ENCODE results near the gene RMRP.
"Not testable (repeated sequence)": the region's sequence is repeated elsewhere in the genome, so short reads cannot be mapped to it uniquely, and the experiment has no call there.

The RMRP gene

DNA sequence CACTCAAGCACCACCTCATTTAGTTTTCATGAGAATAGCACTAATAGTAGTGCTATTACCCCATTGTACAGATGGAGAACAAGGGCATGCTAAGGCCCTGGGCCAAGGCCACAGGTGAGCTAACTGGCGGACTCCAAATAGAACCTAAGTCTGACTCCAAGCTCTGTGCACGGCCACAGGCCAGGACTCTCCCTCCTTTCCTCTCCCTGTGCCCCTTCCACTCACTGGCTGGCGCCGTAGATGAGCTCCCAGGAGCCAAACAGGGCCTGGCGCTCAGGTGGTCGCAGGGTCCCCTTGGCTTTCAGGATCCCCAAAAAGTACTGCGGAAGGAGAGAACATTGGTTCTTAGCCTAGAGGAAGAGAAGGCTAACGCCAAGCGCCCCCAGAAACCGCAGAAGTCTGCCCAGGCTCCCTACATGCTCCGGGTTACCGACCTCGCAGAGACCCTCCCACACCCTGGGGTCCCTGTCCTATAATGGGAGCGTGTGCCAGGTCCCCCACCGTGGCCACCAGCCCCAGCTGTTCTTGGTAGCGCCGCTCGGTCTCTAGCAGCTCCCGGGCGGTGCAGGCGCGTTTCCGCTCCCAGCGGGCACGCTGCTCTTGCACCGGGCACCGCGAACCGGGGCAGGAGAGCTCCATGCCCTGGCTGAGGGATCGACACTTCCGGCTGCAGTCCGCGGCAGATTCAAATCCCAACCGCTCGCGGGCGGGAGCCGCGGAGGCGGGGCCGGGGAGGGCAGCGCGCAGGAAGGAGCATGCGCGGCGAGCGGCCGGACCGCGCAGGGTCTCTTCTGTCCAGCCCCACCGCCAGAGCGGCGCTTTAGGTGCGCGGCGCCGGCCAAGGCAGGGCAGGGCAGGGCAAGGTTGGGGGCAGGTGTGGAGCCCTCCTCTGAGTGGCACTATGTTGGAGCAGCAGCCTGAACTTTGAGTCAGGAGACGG lies 7.0 kb upstream of the RMRP start, which contains the start of gene ARHGEF39:
ARHGEF39 (minus strand) TSS at position 665 of the 940 bp plus-strand sequence; CDS start at position 639, 26 bp downstream.
- peak; percentile 65 to 71 for DNase-seq

DNA sequence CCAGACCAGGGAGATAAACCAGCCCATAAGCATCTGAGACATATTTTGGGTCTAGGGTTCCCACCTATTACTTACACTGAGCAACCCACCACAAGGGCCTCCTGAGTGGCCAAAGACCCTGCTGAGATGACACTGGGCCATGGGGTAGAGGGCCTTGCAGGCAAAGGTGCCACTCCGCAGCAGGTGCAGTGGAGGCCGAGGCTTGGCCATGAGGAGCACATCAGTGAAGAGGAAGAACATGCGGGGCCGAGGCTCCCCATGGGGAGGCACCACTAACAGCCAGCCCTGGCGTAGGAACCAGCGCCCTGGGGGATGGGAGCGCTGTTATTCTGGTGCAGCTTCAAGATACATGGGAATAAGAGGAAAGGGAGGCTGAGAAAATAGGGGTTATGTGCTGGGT lies 4.6 kb upstream of the RMRP start:
- no peak for DNase-seq

GRCh38 chr9:35661756-35662350 lies 4.0 kb upstream of the RMRP start:
- no peak for DNase-seq

- no peak for DNase-seq
Observed at GRCh38 chr9:35660966-35661415, 3.2 kb upstream of the RMRP start.

GRCh38 chr9:35659340-35659739 lies 1.5 kb upstream of the RMRP start:
- DNase-seq, result no peak

GRCh38 chr9:35658968-35659220 lies 1.1 kb upstream of the RMRP start:
- DNase-seq, result no peak

DNA sequence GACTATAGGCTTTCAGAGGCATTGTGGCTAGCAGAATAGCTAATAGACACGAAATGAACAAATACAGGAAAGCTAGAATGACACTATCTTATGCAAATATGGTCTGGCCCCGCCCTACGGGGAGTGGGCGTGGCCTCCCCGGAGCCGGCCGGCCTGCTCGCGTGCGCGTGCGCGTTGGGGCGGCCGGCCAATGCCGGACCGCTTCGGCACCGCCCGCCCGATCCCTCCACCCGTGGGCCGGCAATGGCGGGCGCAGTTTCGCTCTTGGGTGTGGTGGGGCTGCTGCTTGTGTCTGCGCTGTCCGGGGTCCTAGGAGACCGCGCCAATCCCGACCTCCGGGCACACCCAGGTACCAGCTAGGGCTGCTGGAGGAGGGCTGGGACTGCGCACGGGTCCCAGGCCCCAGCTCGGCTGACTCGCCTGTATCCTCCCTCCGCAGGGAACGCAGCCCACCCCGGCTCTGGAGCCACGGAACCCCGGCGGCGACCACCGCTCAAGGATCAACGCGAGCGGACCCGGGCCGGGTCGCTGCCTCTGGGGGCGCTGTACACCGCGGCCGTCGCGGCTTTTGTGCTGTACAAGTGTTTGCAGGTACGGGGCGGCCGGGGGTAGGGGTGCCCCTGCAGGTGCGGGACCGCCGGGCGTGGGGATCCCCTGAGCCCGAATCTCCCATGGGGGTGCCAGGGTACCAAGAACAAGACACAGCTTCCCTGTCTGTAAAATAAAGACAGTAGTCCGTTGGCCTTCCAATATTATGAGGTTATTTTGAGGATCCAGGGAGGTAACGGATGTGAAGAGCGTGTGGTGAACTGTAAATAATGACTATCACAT lies 533 bp upstream of the RMRP start, which contains the start of gene CCDC107:
CCDC107 (plus strand) TSS at position 156 of the 831 bp plus-strand sequence; CDS start at position 244, 88 bp downstream.
- peak; percentile 75 to 80 for DNase-seq

- no peak for DNase-seq
Observed at GRCh38 chr9:35656831-35657545, 831 bp downstream of the RMRP start.

DNA sequence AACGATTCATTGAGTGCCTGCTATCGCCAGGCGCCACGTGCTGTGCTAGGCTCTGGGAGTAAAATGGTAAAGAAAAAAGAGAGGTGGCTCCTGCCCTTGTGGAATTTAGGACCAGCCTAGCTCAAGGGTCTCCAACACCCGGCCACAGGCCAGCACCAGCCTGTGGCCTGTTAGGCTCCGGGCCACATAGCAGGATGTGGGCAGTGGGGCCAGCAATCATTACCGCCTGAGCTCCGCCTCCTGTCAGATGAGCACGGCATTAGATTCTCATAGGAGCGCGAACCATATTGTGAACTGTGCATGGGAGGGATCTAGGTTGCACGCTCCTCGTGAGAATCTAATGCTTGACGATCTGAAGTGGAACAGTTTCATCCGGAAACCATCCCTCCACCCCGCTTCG lies 1.5 kb downstream of the RMRP start:
- DNase-seq, result no peak

- DNase-seq, result no peak
Observed at GRCh38 chr9:35653611-35654010, 4.2 kb downstream of the RMRP start.

DNA sequence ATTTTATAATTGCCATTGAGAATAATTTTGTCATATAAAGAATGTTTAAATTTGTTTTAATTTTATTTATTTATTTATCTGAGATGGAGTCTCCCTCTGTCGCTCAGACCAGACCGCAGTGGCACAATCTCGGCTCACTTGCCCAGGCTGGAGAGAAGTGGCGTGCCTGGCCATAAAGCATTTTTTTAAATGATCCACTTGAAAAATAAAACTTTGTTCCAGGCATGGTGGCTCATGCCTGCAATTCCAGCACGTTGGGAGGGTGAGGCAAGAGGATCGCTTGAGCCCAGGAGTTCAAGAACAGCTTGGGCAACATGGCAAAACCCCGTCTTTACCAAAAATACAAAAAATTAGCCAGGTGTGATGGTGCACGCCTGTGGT lies 5.0 kb downstream of the RMRP start:
- DNase-seq, result no peak

DNA sequence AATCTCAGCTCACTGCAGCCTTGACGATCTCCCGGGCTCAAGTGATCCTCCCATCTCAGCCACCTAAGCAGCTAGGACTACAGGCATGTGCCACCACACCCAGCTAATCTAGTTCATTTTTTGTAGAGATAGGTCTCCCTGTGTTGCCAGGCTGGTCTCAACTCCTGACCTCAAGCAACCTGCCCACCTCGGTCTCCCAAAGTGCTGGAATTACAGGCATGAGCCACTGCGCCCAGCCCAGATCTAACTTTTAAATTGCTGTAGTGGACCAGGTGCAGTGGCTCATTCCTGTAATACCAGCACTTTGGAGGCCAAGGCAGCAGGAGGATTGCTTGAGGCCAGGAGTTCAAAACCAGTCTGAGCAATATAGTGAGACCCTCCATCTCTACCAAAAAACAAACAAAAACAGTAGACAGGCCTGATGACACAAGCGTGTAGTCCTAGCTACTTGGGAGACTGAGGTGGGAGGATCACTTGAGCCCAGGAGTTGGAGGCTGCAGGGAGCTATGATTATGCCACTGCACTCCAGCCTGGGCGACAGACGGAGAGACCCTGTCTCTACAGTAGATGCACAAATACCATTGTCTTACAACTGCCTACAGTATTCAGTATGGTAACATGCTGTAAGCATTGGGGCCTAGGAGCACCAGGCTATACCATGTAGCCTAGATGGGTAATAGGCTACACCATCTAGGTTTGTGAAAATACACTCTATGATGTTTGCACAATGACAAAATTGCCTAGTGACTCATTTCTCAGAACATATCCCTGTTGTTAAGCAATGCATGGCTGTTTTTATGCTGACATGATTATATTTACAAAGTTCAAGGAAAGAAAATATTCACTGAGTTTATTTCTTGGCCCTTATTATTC lies 5.6 kb downstream of the RMRP start:
- no peak for DNase-seq

- peak in 1 of 2 donors; percentile 28 for DNase-seq
Observed at GRCh38 chr9:35650341-35651158, 7.3 kb downstream of the RMRP start, which contains the start of gene SIT1. Gene SIT1 (minus strand): TSS chr9:35650931. CDS start chr9:35650853, 78 bp downstream.

DNA sequence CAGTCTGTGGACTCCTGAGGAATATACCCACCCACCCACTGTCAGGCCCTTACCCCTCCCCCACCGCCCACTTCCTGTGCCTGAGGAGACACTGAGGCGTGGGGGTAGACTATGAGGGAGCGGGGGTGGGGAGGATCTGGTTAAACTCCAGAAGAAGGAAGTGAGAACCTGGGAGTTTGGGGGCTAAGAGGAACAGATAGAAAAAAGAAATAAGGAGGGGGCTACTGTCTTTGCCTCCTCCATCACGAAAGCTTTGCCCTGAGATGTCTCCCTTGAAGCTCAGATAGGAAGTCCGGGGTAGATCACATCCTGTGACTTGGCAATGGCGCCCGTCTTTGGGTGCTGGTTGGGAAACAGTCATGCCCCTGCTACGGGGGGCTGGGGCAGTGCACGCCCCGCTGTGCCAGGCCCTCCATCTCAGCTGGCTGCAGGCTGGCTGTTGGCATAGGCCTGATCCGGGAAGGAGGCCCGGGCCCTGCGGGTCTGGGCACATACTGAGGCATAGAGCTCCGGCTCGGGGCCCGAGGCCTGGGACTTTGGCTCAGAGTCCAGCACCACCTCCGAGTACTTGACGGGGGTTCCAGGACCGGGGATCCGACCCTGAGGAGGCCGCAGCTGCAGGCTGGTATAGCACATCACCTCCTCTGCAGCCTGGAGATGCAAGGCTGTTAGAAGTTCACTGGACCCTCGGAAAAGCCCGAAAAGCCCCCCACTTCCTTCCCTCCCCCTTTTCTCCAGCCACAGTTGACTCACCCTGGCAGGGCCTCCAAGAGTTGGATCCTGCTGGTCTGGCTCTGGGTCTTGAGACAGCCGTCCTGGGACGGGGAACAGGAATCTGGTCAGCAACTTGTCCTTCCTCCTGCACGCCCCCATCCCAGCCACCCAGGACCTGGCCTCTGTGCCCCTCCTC lies 8.1 kb downstream of the RMRP start:
- DNase-seq, result peak; percentile 27 to 38

DNA sequence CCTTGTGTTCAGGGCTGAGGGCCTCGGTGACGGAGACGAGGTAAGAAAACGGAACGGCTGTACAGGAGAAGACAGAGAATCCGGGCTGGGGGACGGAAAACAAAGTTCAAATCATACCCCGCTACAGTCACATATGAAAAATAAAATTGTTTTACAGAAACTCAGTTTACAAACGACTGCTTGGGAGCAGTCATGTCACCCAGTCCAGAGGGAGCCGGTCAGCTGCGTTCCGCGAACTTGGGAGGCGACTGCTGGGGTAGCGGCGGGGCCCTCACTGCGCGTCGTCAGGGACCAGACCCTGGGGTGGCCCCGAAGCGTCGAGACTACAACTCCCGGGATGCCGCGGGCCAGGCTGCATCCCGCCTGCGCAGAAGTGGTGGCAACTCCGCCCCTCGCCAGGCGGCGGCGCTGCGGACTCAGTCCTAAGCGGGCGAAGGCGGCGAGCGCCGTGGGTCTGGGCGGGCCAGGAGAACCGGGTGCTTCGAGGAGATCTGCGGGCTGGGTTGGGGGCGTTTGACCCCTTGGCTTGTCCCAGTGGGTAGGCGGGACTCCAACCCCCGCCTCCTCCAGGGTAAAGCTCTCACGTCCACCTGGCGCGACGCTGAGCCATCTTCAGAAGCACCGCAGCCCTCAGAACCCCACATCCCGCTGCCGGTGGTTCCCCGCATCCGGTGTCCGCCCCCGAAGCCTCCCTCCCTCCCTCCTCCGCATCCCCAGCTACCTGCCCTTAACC lies 11.1 kb downstream of the RMRP start:
- DNase-seq, result peak; percentile 92 to 93

DNA sequence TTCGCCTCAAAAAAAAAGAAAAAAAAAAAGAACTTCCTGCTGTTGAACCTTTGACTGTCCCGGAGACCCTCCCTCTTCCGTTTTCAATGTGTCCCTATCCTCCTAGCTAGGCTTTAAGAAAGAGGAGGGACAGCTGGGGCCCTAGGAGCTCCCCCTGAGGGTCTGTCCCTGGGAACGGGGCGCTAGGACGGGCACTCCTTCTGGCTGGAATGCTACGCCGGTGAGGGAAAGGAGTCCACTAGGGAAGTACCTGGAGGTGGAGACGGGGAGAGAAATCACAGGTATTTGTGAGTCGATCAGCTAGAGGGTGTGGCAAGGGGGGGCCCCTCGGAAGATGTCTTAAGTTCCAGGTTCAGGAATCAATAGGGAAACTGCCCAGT lies 11.7 kb downstream of the RMRP start:
- DNase-seq, result no peak

DNA sequence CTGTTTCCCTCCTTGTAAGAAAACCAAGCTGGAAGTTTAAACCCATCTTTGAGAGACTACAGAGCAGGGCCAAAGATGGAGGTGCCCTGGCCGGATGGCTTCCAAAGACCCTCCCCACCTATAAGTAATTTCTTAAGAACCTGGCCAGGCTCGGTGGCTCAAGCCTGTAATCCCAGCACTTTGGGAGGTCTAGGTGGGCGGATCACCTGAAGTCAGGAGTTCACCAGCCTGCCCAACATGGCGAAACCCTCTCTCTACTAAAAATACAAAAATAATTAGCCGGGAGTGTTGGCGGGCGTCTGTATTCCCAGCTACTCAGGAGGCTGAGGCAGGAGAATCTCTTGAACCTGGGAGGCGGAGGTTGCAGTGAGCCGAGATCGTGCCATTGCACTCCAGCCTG lies 12.1 kb downstream of the RMRP start:
- not testable (repeated sequence) for DNase-seq

GRCh38 chr9:35643046-35643445 lies 14.8 kb downstream of the RMRP start:
- no peak for DNase-seq

- not testable (repeated sequence) for DNase-seq
Observed at GRCh38 chr9:35641478-35641877, 16.3 kb downstream of the RMRP start.
